Activated CD4-positive, CD25-positive, alpha-beta regulatory T cell treated with anti-CD3 and anti-CD28 coated beads, Interleukin-2, amount 50 U/mL, for 72 hours (primary cell): ENCODE results near the gene TIMM17A.
"Not testable (repeated sequence)": the region's sequence is repeated elsewhere in the genome, so short reads cannot be mapped to it uniquely, and the experiment has no call there.

Source experiments
- DNase-seq: peaks from one replicate; pipeline ENCODE4 v3.0.0; 2021

Gene TIMM17A

DNA sequence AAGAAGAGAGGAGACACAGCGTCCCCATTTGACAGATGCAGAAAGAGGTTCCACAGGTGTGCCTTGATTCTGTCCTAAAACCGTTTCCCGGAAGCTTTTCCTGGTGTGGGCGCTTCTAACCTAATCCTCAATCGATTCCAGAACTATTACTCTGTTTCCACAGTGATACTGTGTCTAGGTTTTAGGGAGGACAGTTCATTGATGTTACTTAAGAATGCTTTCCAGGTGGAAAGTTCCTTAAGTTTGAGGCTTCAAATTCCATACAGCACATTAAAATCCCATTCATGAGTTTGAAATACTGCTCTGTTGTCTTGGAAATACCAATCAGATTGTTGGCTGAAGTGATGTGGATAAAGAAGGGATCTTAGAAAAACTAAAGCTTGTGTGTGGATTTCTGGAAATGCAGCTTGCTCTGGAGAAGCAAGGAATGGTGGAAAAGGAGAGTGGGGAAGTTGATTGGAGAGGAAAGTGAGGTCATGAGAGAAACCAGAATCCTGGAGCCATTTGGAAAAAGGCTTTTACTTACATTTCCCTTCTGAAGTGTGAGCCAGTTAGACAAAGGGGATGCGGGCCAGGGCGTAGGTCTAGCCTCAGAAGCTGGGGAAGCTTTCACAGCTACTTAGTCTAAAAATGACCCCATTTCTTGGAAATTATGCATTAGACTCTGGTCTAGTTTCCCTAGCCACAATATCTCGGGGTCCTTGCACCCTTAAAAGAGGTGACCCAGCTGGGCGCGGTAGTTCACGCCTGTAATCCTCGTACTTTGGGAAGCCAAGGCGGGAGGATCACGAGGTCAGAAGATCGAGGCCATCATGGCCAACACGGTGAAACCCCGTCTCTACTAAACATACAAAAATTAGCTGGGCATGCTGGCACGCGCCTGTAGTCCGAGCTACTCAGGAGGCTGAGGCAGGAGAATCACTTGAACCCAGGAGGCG is 61.8 kb downstream of the TIMM17A start:
- no peak for DNase-seq

- DNase-seq: no peak
Observed at GRCh38 chr1:202017749-202018467, 62.6 kb downstream of the TIMM17A start.

DNA sequence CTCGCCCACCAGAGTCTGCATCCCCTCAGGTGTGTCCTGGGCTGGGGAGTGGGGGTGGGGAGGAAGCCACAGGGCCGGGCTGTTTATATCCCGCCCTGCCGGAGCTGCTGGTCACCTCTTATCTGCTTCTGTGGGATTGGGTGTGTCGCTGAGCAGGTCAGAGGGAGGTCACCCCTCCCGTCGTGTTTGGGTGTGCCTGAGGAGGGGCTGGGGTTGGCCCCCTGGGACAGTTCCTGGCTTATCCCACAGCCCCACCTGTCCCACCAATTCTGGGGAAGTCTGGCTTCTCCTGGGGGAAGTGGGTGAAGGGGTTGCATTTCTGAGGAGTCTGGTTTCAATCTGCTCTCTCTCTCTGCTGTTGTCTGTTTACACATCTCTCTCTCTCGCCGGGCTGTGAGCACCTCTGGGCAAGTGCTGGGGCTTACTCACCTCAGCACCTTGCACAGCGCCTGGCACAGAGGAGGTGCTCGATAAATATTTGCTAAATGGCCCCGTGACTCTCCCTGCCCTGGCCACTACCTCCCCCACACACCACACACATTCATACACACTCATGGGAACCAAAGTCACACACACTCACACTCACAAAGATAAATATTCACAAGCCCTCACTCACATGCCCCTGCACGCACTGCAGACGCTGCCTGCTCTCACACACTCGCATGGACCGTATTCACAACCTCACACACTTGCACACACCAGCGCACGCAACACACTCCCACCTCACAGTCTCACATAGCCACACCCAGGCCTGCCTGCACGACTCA is 63.3 kb downstream of the TIMM17A start:
- no peak for DNase-seq

DNA sequence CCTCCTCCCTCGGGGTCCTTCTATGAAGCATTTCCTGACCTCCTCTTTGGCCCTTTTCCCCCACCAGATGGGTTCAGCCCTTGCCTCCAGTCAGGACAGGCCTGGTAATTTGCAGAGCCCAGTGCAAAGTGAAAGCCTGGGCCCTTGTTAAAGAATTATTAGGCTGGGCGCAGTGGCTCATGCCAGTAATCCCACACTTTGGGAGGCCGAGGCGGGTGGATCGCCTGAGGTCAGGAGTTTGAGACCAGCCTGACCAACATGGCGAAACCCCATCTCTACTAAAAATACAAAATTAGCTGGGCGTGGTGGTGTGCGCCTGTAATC is 63.9 kb downstream of the TIMM17A start:
- not testable (repeated sequence) for DNase-seq
